Heart left ventricle (tissue), 13 donors: ENCODE data around the gene ALS2CL.

Experiments
- CTCF ChIP-seq, 12 donors: fragments of 200-600 bp; sonication (generic) in 4 of 12; IDR thresholded peaks; one replicate each; pipeline versions ENCODE4 v1.5.0 to v1.8.0; 2018 to 2022; ENCODE audit warnings: antibody characterized with exemption in 12 of 12, mild to moderate bottlenecking in 5 of 12
- POLR2A ChIP-seq, 2 donors: fragments of 450-650 bp; IDR thresholded peaks; one replicate each; pipeline ENCODE4 v1.6.1; 2017; ENCODE audit warnings: antibody characterized with exemption in 2 of 2, mild to moderate bottlenecking in 2 of 2, moderate library complexity in 2 of 2
- donor health status: ischemic (EF 13 %, LVEDD 7.1; RV severe dilation, severe dysfunction).
- donor health status: DM: no; HTN: yes; CAD: no.
- donor health status: DM: no; HTN: no; CAD: no.
- donor health status: ischemic (EF 25% LVEDD 6.9; RV normal size, moderate dysfunction).
- donor health status: ischemic (EF 25% LVEDD 5.7; RV mildly dilated, moderate dysfunction).
- donor health status: ischemic (EF 35%, LVEDD 5.7; RV mildly dilated, moderate dysfunction).
- donor health status: nonischemic (EF 11% LVEDD 7.7; RV severe dilation, severe dysfunction).
- donor health status: DM: yes; HTN: yes; CAD: no.
- donor health status: PGD.
- donor health status: ischemic (EF 29% LVEDD 5.4; RV normal size, mild dysfunction).
- donor health status: nonischemic (EF 23%, LVEDD 6.1; RV moderate dilation, normal function).

- no peak for TF ChIP-seq CTCF (IDR thresholded peaks at IDR 0.05)
- TF ChIP-seq POLR2A (IDR thresholded peaks at IDR 0.05), result no peak
These were observed 58.6 kb downstream of the ALS2CL start for GRCh38 chr3:46634856-46635255.
